Nephron progenitor cell (in vitro differentiated cells): ENCODE data around the gene MAGI1.

ENCODE experiments used
- DNase-seq: peaks from one replicate; pipeline ENCODE4 v3.0.0; 2021
- H3K27ac Mint-ChIP-seq: 2 replicates; pipeline ENCODE4 v1.8.0; 2021; ENCODE audit warnings: mild to moderate bottlenecking, moderate library complexity, mixed read lengths
- H3K27me3 Mint-ChIP-seq: 2 replicates; pipeline ENCODE4 v1.8.0; 2021; ENCODE audit warnings: mild to moderate bottlenecking, low read depth, mixed read lengths; ENCODE audit not compliant: poor library complexity
- H3K36me3 Mint-ChIP-seq: 2 replicates; pipeline ENCODE4 v1.8.0; 2021; ENCODE audit warnings: low read depth, mixed read lengths
- H3K4me1 Mint-ChIP-seq: 2 replicates; pipeline ENCODE4 v1.8.0; 2021; ENCODE audit warnings: mixed read lengths
- H3K4me3 Mint-ChIP-seq: 2 replicates; pipeline ENCODE4 v1.8.0; 2021; ENCODE audit warnings: mild to moderate bottlenecking, moderate library complexity, mixed read lengths
- H3K9me3 Mint-ChIP-seq: 2 replicates; pipeline ENCODE4 v1.8.0; 2021; ENCODE audit warnings: mild to moderate bottlenecking, moderate library complexity, mixed read lengths
- TF ChIP-seq, protein P1 (sequence below): fragments of 200-600 bp; sonication (generic); IDR thresholded peaks from 2 replicates; pipeline ENCODE4 v1.5.0; 2021; ENCODE audit warnings: antibody characterized with exemption

Gene MAGI1

DNA sequence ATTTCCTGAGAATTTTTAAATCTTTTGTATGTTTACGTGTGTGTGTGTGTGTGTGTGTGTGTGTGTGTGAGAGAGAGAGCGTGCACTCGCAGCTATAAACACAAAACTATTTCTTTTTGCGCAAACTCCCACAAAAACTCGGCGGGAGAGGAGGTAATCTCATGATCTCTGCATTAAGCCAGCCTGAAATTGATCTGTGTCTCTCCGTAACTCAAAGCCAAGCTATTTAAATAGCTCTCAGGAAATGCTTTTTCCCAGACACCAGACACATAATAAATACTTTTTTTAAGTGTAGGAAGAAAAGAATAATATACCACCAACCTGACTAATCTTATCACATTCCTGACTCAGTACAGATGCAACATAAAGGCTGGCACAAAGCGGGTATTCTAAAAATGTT is 226.8 kb downstream of the MAGI1 start:
- peak overlapping the region; percentile 77 for H3K27ac Mint-ChIP-seq
- H3K4me3 Mint-ChIP-seq, result peak overlapping the region; percentile 25
- H3K4me1 Mint-ChIP-seq, result peaks cover 53% of the 10 kb centered on the region
- peaks cover 4% of the 10 kb centered on the region for H3K27me3 Mint-ChIP-seq
- no peak for DNase-seq
- TF ChIP-seq, protein P1, sequence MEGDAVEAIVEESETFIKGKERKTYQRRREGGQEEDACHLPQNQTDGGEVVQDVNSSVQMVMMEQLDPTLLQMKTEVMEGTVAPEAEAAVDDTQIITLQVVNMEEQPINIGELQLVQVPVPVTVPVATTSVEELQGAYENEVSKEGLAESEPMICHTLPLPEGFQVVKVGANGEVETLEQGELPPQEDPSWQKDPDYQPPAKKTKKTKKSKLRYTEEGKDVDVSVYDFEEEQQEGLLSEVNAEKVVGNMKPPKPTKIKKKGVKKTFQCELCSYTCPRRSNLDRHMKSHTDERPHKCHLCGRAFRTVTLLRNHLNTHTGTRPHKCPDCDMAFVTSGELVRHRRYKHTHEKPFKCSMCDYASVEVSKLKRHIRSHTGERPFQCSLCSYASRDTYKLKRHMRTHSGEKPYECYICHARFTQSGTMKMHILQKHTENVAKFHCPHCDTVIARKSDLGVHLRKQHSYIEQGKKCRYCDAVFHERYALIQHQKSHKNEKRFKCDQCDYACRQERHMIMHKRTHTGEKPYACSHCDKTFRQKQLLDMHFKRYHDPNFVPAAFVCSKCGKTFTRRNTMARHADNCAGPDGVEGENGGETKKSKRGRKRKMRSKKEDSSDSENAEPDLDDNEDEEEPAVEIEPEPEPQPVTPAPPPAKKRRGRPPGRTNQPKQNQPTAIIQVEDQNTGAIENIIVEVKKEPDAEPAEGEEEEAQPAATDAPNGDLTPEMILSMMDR, result no peak
- peaks cover 17% of the 10 kb centered on the region for H3K36me3 Mint-ChIP-seq
- H3K9me3 Mint-ChIP-seq, result peaks cover 13% of the 10 kb centered on the region

DNA sequence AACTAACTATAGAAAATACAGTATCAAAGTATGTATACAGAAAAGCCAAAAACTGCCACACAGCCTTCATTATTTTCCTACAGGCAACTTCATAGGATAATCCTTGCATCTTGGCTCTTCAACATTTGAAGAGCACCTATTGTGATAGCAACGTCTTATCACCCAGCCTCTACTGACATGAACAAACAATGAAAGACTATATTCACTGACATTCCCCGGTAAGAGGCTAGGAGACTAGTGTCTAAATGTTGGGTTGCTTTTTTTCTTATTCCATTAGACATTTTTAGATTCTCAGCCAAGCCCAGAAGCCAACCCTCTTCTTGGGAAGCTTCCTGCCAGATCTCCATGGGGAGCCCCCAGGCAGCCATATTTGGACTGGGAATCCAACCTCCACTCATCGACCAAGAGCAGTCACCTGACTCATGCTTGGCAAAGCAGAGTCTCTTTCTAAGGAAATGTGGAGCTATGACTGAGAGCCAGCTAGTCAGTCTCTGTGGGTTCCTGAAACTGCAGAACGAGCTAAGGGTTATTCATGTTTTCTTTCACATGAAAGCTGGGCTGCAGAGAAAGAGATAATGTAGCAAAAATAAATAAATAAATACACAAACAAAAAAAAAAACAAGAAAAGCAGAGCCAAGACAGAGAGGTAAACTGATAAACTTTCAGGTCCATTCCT is 227.5 kb downstream of the MAGI1 start:
- Mint-ChIP-seq H3K36me3 (peaks cover 24% of the 10 kb centered on the region), H3K4me1 (peaks cover 53% of the 10 kb centered on the region), H3K27ac (peak overlapping the region; percentile 77), H3K27me3 (peaks cover 4% of the 10 kb centered on the region), H3K4me3 (no peak overlapping the region), H3K9me3 (peaks cover 20% of the 10 kb centered on the region)
- DNase-seq, result no peak
- TF ChIP-seq, protein P1, result no peak

DNA sequence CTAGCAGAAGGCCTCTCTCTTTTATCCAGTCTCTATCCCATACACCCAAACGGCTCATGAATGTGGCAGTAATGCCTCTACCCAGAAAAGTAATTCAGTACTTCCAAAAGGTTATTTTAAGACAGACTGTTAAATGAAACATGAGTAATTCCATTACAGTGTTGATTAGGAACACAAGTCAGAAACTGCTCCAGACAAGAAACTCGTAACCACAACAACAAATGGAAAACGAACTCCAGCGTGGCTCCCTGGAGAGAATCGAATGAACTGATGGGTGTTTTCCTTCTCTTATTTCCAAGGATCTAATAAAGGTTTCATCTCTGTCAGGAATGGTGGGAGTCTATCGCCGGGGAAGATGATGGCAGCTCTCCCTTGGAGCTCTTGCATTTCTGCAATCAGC is 228.4 kb downstream of the MAGI1 start:
- H3K4me1 Mint-ChIP-seq, result peaks cover 44% of the 10 kb centered on the region

DNA sequence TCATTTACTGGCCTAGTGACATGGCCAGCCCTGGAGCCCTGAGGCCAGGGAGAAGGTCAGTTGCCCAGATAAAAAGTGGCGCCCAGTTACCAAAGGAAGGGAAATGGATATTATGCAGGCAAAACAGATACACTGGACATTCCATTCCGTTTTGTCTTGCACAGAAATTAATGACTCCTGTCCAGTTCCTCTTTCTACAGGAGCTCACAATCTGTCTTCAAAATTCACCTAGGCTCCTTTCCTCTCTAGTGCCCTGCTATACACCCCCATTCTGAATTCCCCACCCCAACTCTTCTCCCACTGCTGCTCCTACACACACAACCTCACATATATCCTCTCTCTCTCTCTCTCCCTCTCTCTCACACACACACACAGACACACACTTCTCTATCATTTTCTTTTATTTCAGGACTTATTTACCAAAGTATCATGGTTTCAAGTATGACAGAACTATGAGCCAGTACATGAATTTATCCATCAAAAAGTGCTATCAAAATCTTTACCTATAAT is 229.0 kb downstream of the MAGI1 start:
- H3K9me3 Mint-ChIP-seq, result peaks cover 31% of the 10 kb centered on the region

More for the DNA sequence above, 228.4 kb downstream of the MAGI1 start:
- Mint-ChIP-seq H3K27ac (no peak overlapping the region), H3K36me3 (peaks cover 30% of the 10 kb centered on the region), H3K27me3 (peaks cover 4% of the 10 kb centered on the region), H3K4me3 (no peak overlapping the region), H3K9me3 (peaks cover 25% of the 10 kb centered on the region)
- TF ChIP-seq, protein P1, result no peak
- DNase-seq, result no peak

DNA sequence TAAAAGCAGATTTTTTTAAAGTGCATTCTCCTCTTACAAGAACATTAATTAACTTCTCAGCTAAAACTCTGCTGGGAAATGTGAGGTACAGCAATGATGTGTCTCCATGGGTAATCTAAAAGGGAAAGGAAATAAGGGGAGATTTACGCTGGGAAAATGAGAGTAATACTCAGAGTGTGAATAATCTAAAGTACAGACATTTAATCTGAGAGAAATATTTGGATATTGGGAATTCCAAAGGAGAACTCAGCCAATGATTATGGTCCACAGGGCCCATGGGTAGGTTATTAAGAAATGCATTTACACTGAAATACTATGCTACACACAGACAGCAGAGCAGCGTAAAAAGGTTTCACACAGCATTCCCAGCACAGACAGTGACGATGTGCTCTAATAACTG is 229.9 kb downstream of the MAGI1 start:
- Mint-ChIP-seq H3K27ac (peak overlapping the region; percentile 55), H3K4me3 (no peak overlapping the region), H3K9me3 (peaks cover 36% of the 10 kb centered on the region), H3K27me3 (peaks cover 4% of the 10 kb centered on the region), H3K4me1 (peaks cover 40% of the 10 kb centered on the region), H3K36me3 (peaks cover 37% of the 10 kb centered on the region)
- TF ChIP-seq, protein P1, result no peak
- no peak for DNase-seq

More for the DNA sequence above, 229.0 kb downstream of the MAGI1 start:
- Mint-ChIP-seq H3K4me1 (peaks cover 40% of the 10 kb centered on the region), H3K4me3 (no peak overlapping the region), H3K27ac (peak overlapping the region; percentile 10), H3K27me3 (peaks cover 4% of the 10 kb centered on the region), H3K36me3 (peaks cover 36% of the 10 kb centered on the region)
- TF ChIP-seq, protein P1, result no peak
- no peak for DNase-seq

DNA sequence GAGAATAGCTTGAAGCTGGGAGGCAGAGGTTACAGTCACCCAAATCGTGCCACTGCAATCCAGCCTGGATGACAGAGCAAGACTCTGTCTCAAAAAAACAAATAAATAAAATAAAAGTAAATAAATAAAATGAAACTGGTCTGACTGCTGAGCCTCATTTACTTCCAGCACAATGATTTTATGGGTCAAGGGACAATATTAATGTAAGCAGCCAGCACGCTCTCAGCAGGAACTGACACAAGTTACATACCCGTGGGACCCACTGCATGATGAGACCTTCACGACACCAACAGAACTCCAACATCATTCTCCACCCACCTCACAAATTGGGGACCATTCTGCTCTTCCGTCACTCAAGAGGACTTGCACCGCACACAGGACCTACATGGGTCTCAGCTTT is 230.3 kb downstream of the MAGI1 start:
- H3K9me3 Mint-ChIP-seq, result peaks cover 36% of the 10 kb centered on the region
- peaks cover 40% of the 10 kb centered on the region for H3K4me1 Mint-ChIP-seq
- no peak for DNase-seq
- TF ChIP-seq, protein P1, result no peak
- peaks cover 4% of the 10 kb centered on the region for H3K27me3 Mint-ChIP-seq
- H3K4me3 Mint-ChIP-seq, result no peak overlapping the region
- peak overlapping the region; percentile 55 for H3K27ac Mint-ChIP-seq
- H3K36me3 Mint-ChIP-seq, result peaks cover 37% of the 10 kb centered on the region
